Loucy (cell line): ENCODE data around the gene PHYKPL.

Experiments used
- H2AFZ ChIP-seq: fragments of 200-600 bp; sonication (generic); 2 replicates; pipeline ENCODE4 v1.6.0; 2016; ENCODE audit warnings: antibody characterized with exemption, mild to moderate bottlenecking, low read length, moderate library complexity
- H3F3A ChIP-seq: fragments of 200-600 bp; 2 replicates; pipeline ENCODE4 v1.6.0; 2016; ENCODE audit warnings: antibody characterized with exemption, low read depth, mild to moderate bottlenecking
- H3K27me3 ChIP-seq: fragments of 200-600 bp; sonication (generic); 2 replicates; pipeline ENCODE4 v1.6.1; 2014; ENCODE audit warnings: low read length, mild to moderate bottlenecking; ENCODE audit not compliant: insufficient read depth, poor library complexity, severe bottlenecking
- H3K36me3 ChIP-seq: fragments of 200-600 bp; sonication (generic); 2 replicates; pipeline ENCODE4 v1.6.1; 2016; ENCODE audit warnings: low read length; ENCODE audit not compliant: insufficient read depth
- H3K4me1 ChIP-seq: fragments of 200-600 bp; sonication (generic); 2 replicates; pipeline ENCODE4 v1.5.1; 2014; ENCODE audit warnings: low read length, mild to moderate bottlenecking; ENCODE audit not compliant: insufficient read depth, poor library complexity, severe bottlenecking
- H3K4me2 ChIP-seq: fragments of 200-600 bp; sonication (generic); 2 replicates; pipeline ENCODE4 v1.6.0; 2014; ENCODE audit warnings: antibody characterized with exemption, low read length, low read depth, mild to moderate bottlenecking; ENCODE audit not compliant: poor library complexity, severe bottlenecking
- H3K4me3 ChIP-seq: fragments of 200-600 bp; sonication (generic); 2 replicates; pipeline ENCODE4 v1.5.1; 2014; ENCODE audit warnings: low read length, mild to moderate bottlenecking, mixed read lengths; ENCODE audit not compliant: poor library complexity, severe bottlenecking
- H3K79me2 ChIP-seq: fragments of 200-600 bp; sonication (generic); 2 replicates; pipeline ENCODE4 v1.6.1; 2014; ENCODE audit warnings: low read length; ENCODE audit not compliant: insufficient read depth
- H3K9ac ChIP-seq: fragments of 200-600 bp; sonication (generic); 2 replicates; pipeline ENCODE4 v1.6.0; 2014; ENCODE audit warnings: mild to moderate bottlenecking, low read depth, low read length, moderate library complexity; ENCODE audit not compliant: poor library complexity, severe bottlenecking
- H3K9me2 ChIP-seq: fragments of 200-600 bp; sonication (generic); replicated peaks from 2 replicates; pipeline ENCODE4 v1.6.1; 2016; ENCODE audit warnings: low read depth, low read length, mixed read lengths
- H3K9me3 ChIP-seq: fragments of 200-600 bp; sonication (generic); 2 replicates; pipeline ENCODE4 v1.6.1; 2014; ENCODE audit warnings: mild to moderate bottlenecking, antibody characterized with exemption, low read length, low read depth; ENCODE audit not compliant: insufficient read depth
- H4K20me1 ChIP-seq: fragments of 200-600 bp; sonication (generic); 2 replicates; pipeline ENCODE4 v1.6.0; 2014; ENCODE audit warnings: antibody characterized with exemption, low read length, mild to moderate bottlenecking; ENCODE audit not compliant: insufficient read depth, poor library complexity, severe bottlenecking
- EZH2phosphoT487 ChIP-seq: fragments of 200-600 bp; IDR thresholded peaks from 2 replicates; pipeline ENCODE4 v1.6.1; 2018; ENCODE audit warnings: antibody characterized with exemption, mild to moderate bottlenecking, moderate library complexity, borderline replicate concordance
- TF ChIP-seq, protein P1 (sequence below): fragments of 200-600 bp; sonication (generic); conservative IDR thresholded peaks from 2 replicates; pipeline ENCODE4 v1.5.1; 2014; ENCODE audit warnings: mild to moderate bottlenecking, antibody characterized with exemption, low read length

Gene PHYKPL

GRCh38 chr5:178261666-178262600 is 29.3 kb upstream of the PHYKPL start:
- no peak overlapping the region for H3K4me3 ChIP-seq
- H3K9me3 ChIP-seq, result no peaks in the 10 kb centered on the region
- H3K9me2 ChIP-seq, result no peaks in the 10 kb centered on the region
- H3K9ac ChIP-seq, result no peak overlapping the region
- no peaks in the 10 kb centered on the region for H3K27me3 ChIP-seq
- no peak overlapping the region for H3K4me2 ChIP-seq
- no peaks in the 10 kb centered on the region for H3K4me1 ChIP-seq
- H2AFZ ChIP-seq, result no peak overlapping the region
- H3K79me2 ChIP-seq, result no peaks in the 10 kb centered on the region
- H3F3A ChIP-seq, result no peaks in the 10 kb centered on the region
- no peaks in the 10 kb centered on the region for H4K20me1 ChIP-seq
- H3K36me3 ChIP-seq, result no peaks in the 10 kb centered on the region
- TF ChIP-seq, protein P1, sequence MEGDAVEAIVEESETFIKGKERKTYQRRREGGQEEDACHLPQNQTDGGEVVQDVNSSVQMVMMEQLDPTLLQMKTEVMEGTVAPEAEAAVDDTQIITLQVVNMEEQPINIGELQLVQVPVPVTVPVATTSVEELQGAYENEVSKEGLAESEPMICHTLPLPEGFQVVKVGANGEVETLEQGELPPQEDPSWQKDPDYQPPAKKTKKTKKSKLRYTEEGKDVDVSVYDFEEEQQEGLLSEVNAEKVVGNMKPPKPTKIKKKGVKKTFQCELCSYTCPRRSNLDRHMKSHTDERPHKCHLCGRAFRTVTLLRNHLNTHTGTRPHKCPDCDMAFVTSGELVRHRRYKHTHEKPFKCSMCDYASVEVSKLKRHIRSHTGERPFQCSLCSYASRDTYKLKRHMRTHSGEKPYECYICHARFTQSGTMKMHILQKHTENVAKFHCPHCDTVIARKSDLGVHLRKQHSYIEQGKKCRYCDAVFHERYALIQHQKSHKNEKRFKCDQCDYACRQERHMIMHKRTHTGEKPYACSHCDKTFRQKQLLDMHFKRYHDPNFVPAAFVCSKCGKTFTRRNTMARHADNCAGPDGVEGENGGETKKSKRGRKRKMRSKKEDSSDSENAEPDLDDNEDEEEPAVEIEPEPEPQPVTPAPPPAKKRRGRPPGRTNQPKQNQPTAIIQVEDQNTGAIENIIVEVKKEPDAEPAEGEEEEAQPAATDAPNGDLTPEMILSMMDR, result no peak
- no peak for TF ChIP-seq EZH2phosphoT487

GRCh38 chr5:178259623-178260536 is 27.3 kb upstream of the PHYKPL start:
- Histone ChIP-seq H3K4me2 (no peak overlapping the region), H3K4me1 (no peaks in the 10 kb centered on the region), H3F3A (no peaks in the 10 kb centered on the region), H4K20me1 (no peaks in the 10 kb centered on the region), H3K9me3 (no peaks in the 10 kb centered on the region), H3K79me2 (no peaks in the 10 kb centered on the region), H3K9me2 (no peaks in the 10 kb centered on the region), H3K27me3 (no peaks in the 10 kb centered on the region), H3K36me3 (no peaks in the 10 kb centered on the region), H3K4me3 (no peak overlapping the region), H3K9ac (no peak overlapping the region), H2AFZ (no peak overlapping the region)
- TF ChIP-seq, protein P1, result no peak

GRCh38 chr5:178257650-178258049 is 25.0 kb upstream of the PHYKPL start:
- no peak overlapping the region for H2AFZ ChIP-seq
- H3K4me3 ChIP-seq, result no peak overlapping the region
- no peaks in the 10 kb centered on the region for H3K9me2 ChIP-seq
- no peak overlapping the region for H3K9ac ChIP-seq
- H3K36me3 ChIP-seq, result no peaks in the 10 kb centered on the region
- no peaks in the 10 kb centered on the region for H3K4me1 ChIP-seq
- no peaks in the 10 kb centered on the region for H3K27me3 ChIP-seq
- no peak overlapping the region for H3K4me2 ChIP-seq
- no peaks in the 10 kb centered on the region for H4K20me1 ChIP-seq
- no peaks in the 10 kb centered on the region for H3F3A ChIP-seq
- no peaks in the 10 kb centered on the region for H3K9me3 ChIP-seq
- no peak for TF ChIP-seq EZH2phosphoT487
- TF ChIP-seq, protein P1, result no peak
- no peaks in the 10 kb centered on the region for H3K79me2 ChIP-seq
